HL-60 (cell line): ENCODE measurements around the gene GPR137.

Source experiments
- DNase-seq, 2 experiments: peaks; one replicate each; pipeline ENCODE4 v3.0.0-alpha.2; 2010 to 2020; ENCODE audit warnings: low read depth in 1 of 2, low spot score in 1 of 2
- H3K27ac ChIP-seq: fragments of 250-450 bp; sonication (Bioruptor Pico); replicated peaks from 2 replicates; pipeline ENCODE4 v1.5.1; 2020; ENCODE audit warnings: mild to moderate bottlenecking, moderate library complexity
- H3K27me3 ChIP-seq: fragments of 250-450 bp; sonication (Bioruptor Pico); 2 replicates; pipeline ENCODE4 v1.5.1; 2021; ENCODE audit warnings: mild to moderate bottlenecking, moderate library complexity; ENCODE audit not compliant: insufficient read depth, poor library complexity, severe bottlenecking
- H3K4me3 ChIP-seq: replicated peaks from 2 replicates; pipeline ENCODE4 v1.5.1; 2011; ENCODE audit warnings: mild to moderate bottlenecking, control low read depth, low read length; ENCODE audit not compliant: insufficient read depth
- GABPA ChIP-seq: IDR thresholded peaks from 2 replicates; pipeline ENCODE4 v1.6.1; 2012; ENCODE audit warnings: low read depth
- POLR2AphosphoS5 ChIP-seq: IDR thresholded peaks from 2 replicates; pipeline ENCODE4 v1.6.1; 2012; ENCODE audit warnings: low read depth
- REST ChIP-seq: IDR thresholded peaks from 2 replicates; pipeline ENCODE4 v1.6.1; 2012; ENCODE audit warnings: low read depth; ENCODE audit not compliant: insufficient replicate concordance
- SPI1 ChIP-seq: IDR thresholded peaks from 2 replicates; pipeline ENCODE4 v1.6.1; 2012; ENCODE audit warnings: low read depth, mild to moderate bottlenecking, borderline replicate concordance
- TF ChIP-seq, protein P1 (sequence below): IDR thresholded peaks from one replicate; pipeline ENCODE4 v1.5.1; 2011; ENCODE audit warnings: low read length, control low read depth, inconsistent platforms; ENCODE audit not compliant: insufficient read depth

Gene GPR137

GRCh38 chr11:64269540-64270220 lies 16.0 kb upstream of the GPR137 start:
- DNase-seq: peak; percentile 99 to 100
- Histone ChIP-seq H3K27me3 (no peaks in the 10 kb centered on the region), H3K27ac (peak overlapping the region; percentile 91), H3K4me3 (peak overlapping the region; percentile 88)
- TF ChIP-seq REST (peak; percentile 27), GABPA (peak; percentile 99), SPI1 (peak; percentile 73; the same call in 1 of the 2 replicates), POLR2AphosphoS5 (0 out of 2 replicates have a peak, but pooled peaks have one; percentile 41)
- TF ChIP-seq, protein P1, sequence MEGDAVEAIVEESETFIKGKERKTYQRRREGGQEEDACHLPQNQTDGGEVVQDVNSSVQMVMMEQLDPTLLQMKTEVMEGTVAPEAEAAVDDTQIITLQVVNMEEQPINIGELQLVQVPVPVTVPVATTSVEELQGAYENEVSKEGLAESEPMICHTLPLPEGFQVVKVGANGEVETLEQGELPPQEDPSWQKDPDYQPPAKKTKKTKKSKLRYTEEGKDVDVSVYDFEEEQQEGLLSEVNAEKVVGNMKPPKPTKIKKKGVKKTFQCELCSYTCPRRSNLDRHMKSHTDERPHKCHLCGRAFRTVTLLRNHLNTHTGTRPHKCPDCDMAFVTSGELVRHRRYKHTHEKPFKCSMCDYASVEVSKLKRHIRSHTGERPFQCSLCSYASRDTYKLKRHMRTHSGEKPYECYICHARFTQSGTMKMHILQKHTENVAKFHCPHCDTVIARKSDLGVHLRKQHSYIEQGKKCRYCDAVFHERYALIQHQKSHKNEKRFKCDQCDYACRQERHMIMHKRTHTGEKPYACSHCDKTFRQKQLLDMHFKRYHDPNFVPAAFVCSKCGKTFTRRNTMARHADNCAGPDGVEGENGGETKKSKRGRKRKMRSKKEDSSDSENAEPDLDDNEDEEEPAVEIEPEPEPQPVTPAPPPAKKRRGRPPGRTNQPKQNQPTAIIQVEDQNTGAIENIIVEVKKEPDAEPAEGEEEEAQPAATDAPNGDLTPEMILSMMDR: no peak

- DNase-seq: no peak
- TF ChIP-seq SPI1 (no peak), GABPA (no peak), REST (no peak), POLR2AphosphoS5 (no peak)
- TF ChIP-seq, protein P1: no peak
- no peak overlapping the region for H3K27ac ChIP-seq
- no peaks in the 10 kb centered on the region for H3K27me3 ChIP-seq
- H3K4me3 ChIP-seq: no peak overlapping the region
Observed at GRCh38 chr11:64275031-64275800, 10.4 kb upstream of the GPR137 start.

GRCh38 chr11:64275841-64276240 lies 9.8 kb upstream of the GPR137 start:
- no peaks in the 10 kb centered on the region for H3K27me3 ChIP-seq
- DNase-seq: no peak
- TF ChIP-seq GABPA (no peak), SPI1 (no peak), REST (no peak), POLR2AphosphoS5 (no peak)
- TF ChIP-seq, protein P1: no peak
- H3K27ac ChIP-seq: no peak overlapping the region
- H3K4me3 ChIP-seq: no peak overlapping the region
